Coronary artery (tissue), 2 donors: ENCODE data around the gene EPB41L1.

Experiments
- DNase-seq: peaks from one replicate; pipeline ENCODE4 v3.0.0-alpha.2; 2017; ENCODE audit warnings: low spot score
- H3K27ac ChIP-seq, 2 donors: fragments of 200-600 bp; sonication (generic); one replicate each; pipeline ENCODE4 v1.5.1; 2016 to 2019
- H3K4me3 ChIP-seq: fragments of 200-600 bp; sonication (generic); 2 replicates; pipeline ENCODE4 v1.5.1; 2016; ENCODE audit warnings: mild to moderate bottlenecking, moderate library complexity
- CTCF ChIP-seq: fragments of 200-600 bp; sonication (generic); IDR thresholded peaks from one replicate; pipeline ENCODE4 v1.5.1; 2019; ENCODE audit warnings: antibody characterized with exemption

The EPB41L1 gene

GRCh38 chr20:36154700-36155628 lies at the start of gene EPB41L1:
TSS of gene EPB41L1 (plus strand) at chr20:36154740. CDS start at chr20:36173778, 19,038 bp downstream.
- DNase-seq, result no peak
- no peak for TF ChIP-seq CTCF
- Histone ChIP-seq H3K27ac (peak within 1 kb of the TSS; percentile 83 to 90), H3K4me3 (peak within 1 kb of the TSS; percentile 93)

GRCh38 chr20:36104856-36105255 lies 49.7 kb upstream of the EPB41L1 start:
- no peak for TF ChIP-seq CTCF
- Histone ChIP-seq H3K4me3 (no peak overlapping the region), H3K27ac (no peak overlapping the region)
- no peak for DNase-seq

DNA sequence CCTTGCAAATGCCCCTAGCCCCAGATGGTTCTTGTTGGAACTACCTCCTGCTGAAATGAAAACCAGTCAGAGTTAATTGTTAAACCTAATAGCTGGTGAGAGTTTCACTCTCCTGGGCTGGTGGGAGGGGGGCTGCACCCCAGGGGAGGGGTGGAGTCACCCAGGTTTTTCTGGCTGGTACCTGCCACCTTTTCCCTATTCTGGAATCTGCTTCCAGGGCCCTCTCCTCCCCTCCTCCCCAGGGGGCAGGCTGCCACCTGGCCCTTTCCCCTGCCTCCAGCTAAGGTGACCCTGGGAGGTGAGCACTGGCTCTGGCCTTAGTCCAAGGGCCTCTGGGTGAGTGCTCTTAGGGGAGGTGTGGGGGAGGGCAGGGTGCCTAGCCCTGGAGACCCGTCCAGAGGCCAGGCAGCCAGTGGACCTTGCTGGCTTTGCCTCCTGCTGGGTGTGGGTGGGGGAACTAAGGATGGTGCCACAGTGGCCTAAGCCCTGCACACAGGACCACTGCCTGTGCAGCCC lies 48.8 kb upstream of the EPB41L1 start:
- Histone ChIP-seq H3K4me3 (no peak overlapping the region), H3K27ac (no peak overlapping the region)
- no peak for TF ChIP-seq CTCF
- DNase-seq, result no peak

DNA sequence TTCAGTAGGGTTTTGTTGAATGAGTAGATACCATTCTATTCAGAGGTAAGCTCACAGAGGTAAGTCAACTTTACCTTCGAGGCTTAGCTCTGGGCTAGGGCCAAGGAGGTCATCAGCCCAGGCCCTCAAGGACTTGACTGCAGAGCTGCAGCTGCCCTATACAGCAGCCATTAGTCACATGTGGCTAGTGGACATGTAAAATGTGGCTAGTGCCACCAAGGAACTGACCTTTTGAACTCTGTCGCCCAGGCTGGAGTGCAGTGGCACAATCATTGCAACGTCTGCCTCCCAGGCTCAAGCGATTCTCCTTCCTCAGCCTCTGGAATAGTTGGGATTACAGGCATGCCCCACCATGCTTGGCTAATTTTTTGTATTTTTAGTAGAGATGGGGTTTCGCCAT lies 47.9 kb upstream of the EPB41L1 start:
- Histone ChIP-seq H3K27ac (no peak overlapping the region), H3K4me3 (no peak overlapping the region)
- TF ChIP-seq CTCF, result no peak
- no peak for DNase-seq

DNA sequence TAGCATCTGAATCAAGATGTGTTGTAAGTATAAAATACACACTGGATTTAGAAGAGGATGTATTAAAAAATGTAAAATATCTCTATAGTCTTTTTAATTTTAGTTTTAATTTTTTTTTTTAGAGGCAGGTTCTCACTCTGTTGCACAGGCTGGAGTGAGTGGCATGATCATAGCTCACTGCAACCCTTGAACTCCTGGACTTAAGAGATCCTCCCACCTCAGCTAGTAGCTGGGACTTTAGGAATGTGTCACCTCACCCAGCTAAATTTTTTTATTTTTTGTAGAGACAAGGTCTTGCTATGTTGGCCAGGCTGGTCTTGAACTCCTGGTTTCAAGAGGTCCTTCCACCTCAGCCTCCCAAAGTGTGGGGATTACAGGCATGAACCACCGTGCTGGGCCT lies 46.7 kb upstream of the EPB41L1 start:
- Histone ChIP-seq H3K4me3 (no peak overlapping the region), H3K27ac (no peak overlapping the region)
- TF ChIP-seq CTCF, result no peak
- no peak for DNase-seq

DNA sequence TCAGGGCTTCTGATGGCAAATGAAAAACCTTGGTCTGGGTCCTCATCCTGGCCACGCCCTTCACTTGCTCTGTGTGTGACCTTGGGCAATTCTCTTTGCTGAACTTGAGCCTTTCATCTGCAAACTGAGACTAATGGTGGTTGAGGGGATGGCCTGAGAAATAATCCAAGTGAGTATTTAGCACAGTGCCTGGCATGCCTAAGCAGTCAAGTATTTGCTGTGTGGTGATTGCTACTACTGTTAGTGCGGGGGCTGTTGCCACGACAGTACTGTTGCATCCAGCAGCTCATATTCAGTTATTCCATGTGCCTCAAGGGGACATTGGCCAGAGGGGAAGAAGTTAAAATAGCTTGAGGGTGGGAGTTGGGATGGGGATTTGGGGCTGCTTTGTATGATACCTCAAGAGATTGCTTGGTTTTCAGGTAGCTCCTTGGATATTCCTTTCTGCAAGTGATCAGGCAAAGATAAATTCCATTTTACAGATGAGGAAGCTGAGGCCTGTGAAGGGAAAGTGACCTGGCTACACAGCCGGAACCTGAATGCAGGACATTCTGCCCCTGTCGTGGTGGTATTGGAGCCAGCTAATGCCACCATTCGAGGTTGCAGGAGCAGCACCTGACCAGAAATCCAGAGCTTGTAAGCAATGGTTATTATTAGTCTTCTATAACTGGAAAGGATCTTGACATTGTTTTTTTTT lies 45.1 kb upstream of the EPB41L1 start:
- no peak for TF ChIP-seq CTCF
- H3K4me3 ChIP-seq, result no peak overlapping the region
- no peak overlapping the region for H3K27ac ChIP-seq
- no peak for DNase-seq
